Natural killer cell (primary cell): ENCODE data around the gene KCNJ10. TPM values are rescaled to one million over a fixed set of nuclear protein-coding genes. Genes with fewer than 3 reads are reported as not detected.

Experiments
- ATAC-seq, 3 donors: fragments of 150-1000 bp in 2 of 3; fragments of 200-7000 bp in 1 of 3; cut with Tn5 transposase; 1 replicate in 1 of 3; 2 replicates in 2 of 3; pipeline ENCODE4 v1.10.0; 2021; ENCODE audit warnings: mild to moderate bottlenecking in 2 of 3, moderate library complexity in 2 of 3
- DNase-seq, 2 donors: peaks; one replicate each; pipeline versions ENCODE4 v3.0.0 to v3.0.0-alpha.2; 2013 to 2021; ENCODE audit warnings: mixed read lengths in 1 of 2
- H3K27ac ChIP-seq: one replicate; pipeline ENCODE4 v1.5.1; 2013; ENCODE audit warnings: mild to moderate bottlenecking, low read length
- H3K27me3 ChIP-seq: one replicate; pipeline ENCODE4 v1.6.1; 2013; ENCODE audit warnings: low read length; ENCODE audit not compliant: control insufficient read depth, insufficient read depth
- H3K36me3 ChIP-seq: one replicate; pipeline ENCODE4 v1.6.1; 2013; ENCODE audit warnings: low read length; ENCODE audit not compliant: control insufficient read depth, insufficient read depth
- H3K4me1 ChIP-seq: one replicate; pipeline ENCODE4 v1.6.1; 2013; ENCODE audit warnings: low read length; ENCODE audit not compliant: control insufficient read depth, insufficient read depth
- H3K4me3 ChIP-seq: one replicate; pipeline ENCODE4 v1.5.1; 2013; ENCODE audit warnings: low read length
- H3K9me3 ChIP-seq: one replicate; pipeline ENCODE4 v1.6.1; 2013; ENCODE audit warnings: low read length; ENCODE audit not compliant: control insufficient read depth, insufficient read depth
- H3K27ac Mint-ChIP-seq, 2 donors: one replicate each; pipeline ENCODE4 v1.8.0; 2022; ENCODE audit warnings: mild to moderate bottlenecking in 2 of 2, mixed read lengths in 2 of 2, moderate library complexity in 1 of 2
- H3K27me3 Mint-ChIP-seq, 2 donors: one replicate each; pipeline ENCODE4 v1.8.0; 2022; ENCODE audit warnings: low read depth in 2 of 2, mixed read lengths in 2 of 2
- H3K36me3 Mint-ChIP-seq: one replicate; pipeline ENCODE4 v1.8.0; 2022; ENCODE audit warnings: mixed read lengths
- H3K4me1 Mint-ChIP-seq, 2 donors: one replicate each; pipeline ENCODE4 v1.8.0; 2022; ENCODE audit warnings: mixed read lengths in 2 of 2
- H3K4me3 Mint-ChIP-seq: one replicate; pipeline ENCODE4 v1.8.0; 2022; ENCODE audit warnings: mild to moderate bottlenecking, moderate library complexity, mixed read lengths
- H3K9me3 Mint-ChIP-seq, 2 donors: one replicate each; pipeline ENCODE4 v1.8.0; 2022; ENCODE audit warnings: mixed read lengths in 2 of 2
- WGBS: methylation state at CpG from one replicate; pipeline ENCODE4 v1.1.7; 2013; ENCODE audit warnings: missing lambda C conversion rate; ENCODE audit not compliant: insufficient coverage; 5-methylcytosine and 5-hydroxymethylcytosine counted together
- intact Hi-C: fragments of 100-400 bp; cut with micrococcal nuclease; formaldehyde crosslinking; loops from one replicate; pipeline ENCODE4 v1.14.2; 2022
- total RNA-seq, 4 donors: library from RNA; stranded (reverse); fragments of 120-200 nt in 1 of 4; gene quantifications; one replicate each; pipeline versions ENCODE4 v1.2.3 to v1.2.4, GENCODE V29; 2013 to 2022
- TF ChIP-seq, protein P1 (sequence below): fragments of 200-600 bp; IDR thresholded peaks from one replicate; pipeline ENCODE4 v1.8.0; 2022; ENCODE audit warnings: antibody characterized with exemption

The KCNJ10 gene
- total RNA-seq, 3 donors from 2014 or later (not counting 1 experiment from before 2014, with no cell fraction given) = not detected

GRCh38 chr1:159958719-159959380 lies 111.1 kb downstream of the KCNJ10 start:
- H3K36me3 Mint-ChIP-seq = no peaks in the 10 kb centered on the region
- TF ChIP-seq, protein P1, sequence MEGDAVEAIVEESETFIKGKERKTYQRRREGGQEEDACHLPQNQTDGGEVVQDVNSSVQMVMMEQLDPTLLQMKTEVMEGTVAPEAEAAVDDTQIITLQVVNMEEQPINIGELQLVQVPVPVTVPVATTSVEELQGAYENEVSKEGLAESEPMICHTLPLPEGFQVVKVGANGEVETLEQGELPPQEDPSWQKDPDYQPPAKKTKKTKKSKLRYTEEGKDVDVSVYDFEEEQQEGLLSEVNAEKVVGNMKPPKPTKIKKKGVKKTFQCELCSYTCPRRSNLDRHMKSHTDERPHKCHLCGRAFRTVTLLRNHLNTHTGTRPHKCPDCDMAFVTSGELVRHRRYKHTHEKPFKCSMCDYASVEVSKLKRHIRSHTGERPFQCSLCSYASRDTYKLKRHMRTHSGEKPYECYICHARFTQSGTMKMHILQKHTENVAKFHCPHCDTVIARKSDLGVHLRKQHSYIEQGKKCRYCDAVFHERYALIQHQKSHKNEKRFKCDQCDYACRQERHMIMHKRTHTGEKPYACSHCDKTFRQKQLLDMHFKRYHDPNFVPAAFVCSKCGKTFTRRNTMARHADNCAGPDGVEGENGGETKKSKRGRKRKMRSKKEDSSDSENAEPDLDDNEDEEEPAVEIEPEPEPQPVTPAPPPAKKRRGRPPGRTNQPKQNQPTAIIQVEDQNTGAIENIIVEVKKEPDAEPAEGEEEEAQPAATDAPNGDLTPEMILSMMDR = no peak
- ATAC-seq = no peak

GRCh38 chr1:159957824-159958268 lies 112.1 kb downstream of the KCNJ10 start:
- Histone ChIP-seq H3K4me1 (no peaks in the 10 kb centered on the region), H3K36me3 (no peaks in the 10 kb centered on the region), H3K27ac (no peak overlapping the region), H3K4me3 (no peak overlapping the region), H3K27me3 (no peaks in the 10 kb centered on the region), H3K9me3 (no peaks in the 10 kb centered on the region)
- Mint-ChIP-seq H3K4me3 (no peak overlapping the region), H3K9me3 (no peaks in the 10 kb centered on the region), H3K27ac (no peak overlapping the region), H3K4me1 (no peaks in the 10 kb centered on the region), H3K27me3 (peaks cover 35 to 56% of the 10 kb centered on the region in 2 donors), H3K36me3 (no peaks in the 10 kb centered on the region)
- intact Hi-C loops = no loop called here
- DNase-seq = no peak
- TF ChIP-seq, protein P1 = no peak
- ATAC-seq = no peak
- 71% methylated on average over 9 of the region's 9 CpGs for WGBS

More at GRCh38 chr1:159958719-159959380, 111.1 kb downstream of the KCNJ10 start:
- Mint-ChIP-seq H3K27ac (no peak overlapping the region), H3K9me3 (no peaks in the 10 kb centered on the region), H3K27me3 (peaks cover 29 to 50% of the 10 kb centered on the region in 2 donors), H3K4me1 (no peaks in the 10 kb centered on the region), H3K4me3 (no peak overlapping the region)
- WGBS = 72% methylated on average over 3 of the region's 3 CpGs
- DNase-seq = no peak
- Histone ChIP-seq H3K36me3 (no peaks in the 10 kb centered on the region), H3K9me3 (no peaks in the 10 kb centered on the region), H3K4me1 (no peaks in the 10 kb centered on the region), H3K4me3 (no peak overlapping the region), H3K27me3 (no peaks in the 10 kb centered on the region), H3K27ac (no peak overlapping the region)
- intact Hi-C loops = no loop called here

DNA sequence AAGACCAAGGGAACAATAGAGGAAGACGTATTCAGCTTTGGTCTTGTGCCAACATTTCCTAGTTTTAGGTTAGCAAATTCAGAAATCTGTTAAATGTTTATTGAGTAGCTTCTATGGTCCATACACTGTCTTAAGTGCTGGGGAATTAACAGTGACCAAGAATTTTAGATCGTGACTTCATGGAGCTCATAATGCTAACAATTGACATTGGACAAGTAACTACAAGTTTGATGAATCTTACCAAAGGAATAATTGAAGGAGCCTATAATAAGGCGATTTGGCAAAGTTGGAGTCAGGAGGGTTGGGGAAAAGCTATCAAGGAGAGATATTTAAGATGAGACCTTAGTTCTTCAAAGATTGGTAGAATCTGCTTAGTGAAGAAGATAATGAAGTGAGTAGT lies 114.5 kb downstream of the KCNJ10 start:
- no peaks in the 10 kb centered on the region for H3K27me3 ChIP-seq
- Mint-ChIP-seq H3K4me3 (no peak overlapping the region), H3K36me3 (no peaks in the 10 kb centered on the region), H3K4me1 (no peaks in the 10 kb centered on the region), H3K9me3 (no peaks in the 10 kb centered on the region), H3K27me3 (peaks cover 39 to 65% of the 10 kb centered on the region in 2 donors), H3K27ac (no peak overlapping the region)
- no peaks in the 10 kb centered on the region for H3K4me1 ChIP-seq
- H3K4me3 ChIP-seq = no peak overlapping the region
- ATAC-seq (no peak), DNase-seq (no peak)
- TF ChIP-seq, protein P1 = no peak
- H3K36me3 ChIP-seq = no peaks in the 10 kb centered on the region
- 86% methylated on average over 3 of the region's 3 CpGs for WGBS
- H3K9me3 ChIP-seq = no peaks in the 10 kb centered on the region
- H3K27ac ChIP-seq = no peak overlapping the region
- intact Hi-C loops = no loop called here
